Glomerular endothelial cell (primary cell): ENCODE data around the gene SLC20A1. TPM values are rescaled to one million over a fixed set of nuclear protein-coding genes. Genes with fewer than 3 reads are reported as not detected.
"Not testable (repeated sequence)": the region's sequence is repeated elsewhere in the genome, so short reads cannot be mapped to it uniquely, and the experiment has no call there.

ENCODE experiments used
- DNase-seq: peaks from one replicate; pipeline ENCODE4 v3.0.0-alpha.2; 2011; ENCODE audit warnings: low read depth, low spot score; ENCODE audit errors: extremely low read depth
- total RNA-seq: library from RNA; depleted of rRNA; stranded (reverse); fragments of >200 nt; gene quantifications from 2 replicates; pipeline ENCODE4 v1.2.3, GENCODE V29; 2015

SLC20A1 gene
- total RNA-seq, 1 donor from 2014 or later: 90.7 TPM

GRCh38 chr2:112706947-112707346 is 61.2 kb downstream of the SLC20A1 start:
- DNase-seq: not testable (repeated sequence)

DNA sequence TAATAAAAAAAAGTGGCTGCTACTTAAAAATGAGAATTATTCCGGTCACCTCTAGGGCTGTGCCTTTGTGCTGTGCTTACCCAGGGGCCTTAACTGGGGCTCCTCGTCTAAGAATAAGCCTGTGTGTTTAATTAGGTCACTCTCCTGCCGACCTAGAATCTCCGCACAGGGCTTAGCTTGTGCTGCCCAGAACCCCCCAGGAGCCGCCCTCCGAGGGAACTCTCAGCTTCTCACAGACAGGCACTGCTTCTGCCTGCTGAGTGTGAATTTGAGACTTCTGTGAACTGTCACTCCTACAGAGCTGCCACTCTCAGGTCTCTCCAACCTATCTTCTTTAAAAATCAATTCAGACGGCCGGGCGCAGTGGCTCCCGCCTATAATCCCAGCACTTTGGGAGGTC is 63.2 kb downstream of the SLC20A1 start:
- DNase-seq: no peak

GRCh38 chr2:112709703-112710102 is 64.0 kb downstream of the SLC20A1 start:
- no peak for DNase-seq

- no peak for DNase-seq
Observed at GRCh38 chr2:112710956-112711750, 65.4 kb downstream of the SLC20A1 start.

- DNase-seq: no peak
Observed at GRCh38 chr2:112712465-112712864, 66.7 kb downstream of the SLC20A1 start.

DNA sequence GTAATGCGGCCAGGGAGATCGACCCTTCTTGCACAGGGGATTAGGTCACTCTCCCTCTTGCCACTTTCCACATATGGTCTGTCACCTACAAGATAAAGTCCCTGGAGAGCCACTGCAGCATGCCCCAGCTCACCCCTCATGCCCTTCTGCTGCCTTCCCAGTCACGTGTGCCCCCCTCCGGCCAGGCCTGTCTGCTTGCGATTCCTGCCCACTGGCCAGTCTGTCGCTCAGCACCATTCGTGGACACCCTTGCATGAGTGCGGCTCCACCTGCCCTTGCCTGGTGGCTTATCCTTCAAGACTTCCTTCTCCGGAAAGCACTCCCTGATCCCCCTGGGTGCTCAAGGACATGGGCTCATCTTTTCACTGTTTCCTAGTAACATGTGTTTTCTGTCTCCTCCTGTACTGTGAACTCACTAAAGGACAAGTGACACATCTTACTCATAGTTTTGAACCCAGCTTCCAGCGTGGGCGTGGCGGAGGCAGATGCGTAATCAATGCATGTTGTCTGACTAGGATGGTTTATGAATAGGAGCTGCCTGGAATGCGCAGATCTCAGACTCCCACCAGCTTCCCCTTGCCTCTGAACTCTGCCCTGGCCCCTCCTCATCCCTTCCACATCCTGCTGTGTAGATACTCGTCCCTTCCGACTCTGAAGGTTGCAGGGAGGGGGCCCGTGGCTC is 67.3 kb downstream of the SLC20A1 start:
- no peak for DNase-seq

Other genes starting within 250 kb of the SLC20A1 start
- gene RGPD8, start 212.3 kb upstream of the SLC20A1 start, total RNA-seq: 4.6 and 7.3 TPM in 2 replicates
- gene TTL, start 163.8 kb upstream of the SLC20A1 start, total RNA-seq: 40.4 and 44.1 TPM in 2 replicates
- 11.7 and 12.4 TPM in 2 replicates for gene POLR1B, start 103.5 kb upstream of the SLC20A1 start, total RNA-seq
- 11.0 and 22.7 TPM in 2 replicates for gene CHCHD5, start 61.3 kb upstream of the SLC20A1 start, total RNA-seq
- gene NT5DC4, start 75.1 kb downstream of the SLC20A1 start, total RNA-seq: not detected in 2 replicates
- gene CKAP2L, start 118.7 kb downstream of the SLC20A1 start, total RNA-seq: 2.5 and 4.4 TPM in 2 replicates
- gene IL1A, start 138.6 kb downstream of the SLC20A1 start, total RNA-seq: 3.9 and 4.5 TPM in 2 replicates
- 8.9 and 10.6 TPM in 2 replicates for gene IL1B, start 190.8 kb downstream of the SLC20A1 start, total RNA-seq